Measurements from ENCODE around the gene DNLZ.

DNLZ gene

GRCh38 chr9:136339173-136339957, 24.2 kb downstream of the DNLZ start (continued):
- no peak for TF ChIP-seq ATF2 (tag by site-specific recombination; IDR thresholded peaks at IDR 0.05; ENCODE audit: low read depth)
- TF ChIP-seq ZSCAN5A (tag by site-specific recombination; IDR thresholded peaks at IDR 0.05), result no peak
- TF ChIP-seq GLIS1 (tag by site-specific recombination; IDR thresholded peaks at IDR 0.05), result no peak
- no peak for TF ChIP-seq PRDM2 (tag by site-specific recombination; IDR thresholded peaks at IDR 0.05; ENCODE audit: borderline replicate concordance)
- no peak for TF ChIP-seq ZNF239 (tag by site-specific recombination; IDR thresholded peaks at IDR 0.05)
- 0 out of 2 replicates have a peak, but pooled peaks have one; percentile 10 for TF ChIP-seq KLF1 (tag by site-specific recombination; IDR thresholded peaks at IDR 0.05)
- peak; percentile 76 for TF ChIP-seq CTCF (tag by site-specific recombination; IDR thresholded peaks at IDR 0.05)
- no peak for TF ChIP-seq ZNF549 (tag by site-specific recombination; IDR thresholded peaks at IDR 0.05)
- no peak for TF ChIP-seq HOXA7 (CRISPR knock-in tag; IDR thresholded peaks at IDR 0.05; ENCODE audit: borderline replicate concordance)
- no peak for TF ChIP-seq ZNF148 (tag by site-specific recombination; IDR thresholded peaks at IDR 0.05; ENCODE audit: borderline replicate concordance)
- TF ChIP-seq PRDM6 (tag by site-specific recombination; IDR thresholded peaks at IDR 0.05), result no peak
- no peak for TF ChIP-seq ZBTB11 (tag by site-specific recombination; conservative IDR thresholded peaks at IDR 0.05; ENCODE audit: low read depth)
- TF ChIP-seq ZNF571 (tag by site-specific recombination; IDR thresholded peaks at IDR 0.05), result no peak
- TF ChIP-seq PRDM10 (tag by site-specific recombination; IDR thresholded peaks at IDR 0.05), result peak; percentile 91
